A673 (cell line): ENCODE data around the gene XYLT1. TPM values are rescaled to one million over a fixed set of nuclear protein-coding genes. Genes with fewer than 3 reads are reported as not detected.

ENCODE experiments used
- BruUV-seq: library from RNA; stranded (reverse); fragments of 400-500 nt; replicated peaks from 2 replicates; lab custom pipeline; 2021; lab: Mats Ljungman, UMichigan
- CTCF ChIA-PET: fragments of 300-600 bp; sonication (Branson Sonifier 250); formaldehyde crosslinking; loops from one replicate; lab custom pipeline; 2022; ENCODE audit warnings: antibody characterized with exemption; lab: Charles Lee
- POLR2A ChIA-PET: fragments of 300-600 bp; sonication (Branson Sonifier 250); formaldehyde crosslinking; loops from one replicate; lab custom pipeline; 2022; ENCODE audit warnings: antibody characterized with exemption; ENCODE audit not compliant: low non-redundant PET; lab: Charles Lee
- DNase-seq: peaks from one replicate; pipeline ENCODE4 v3.0.0-alpha.2; 2015; ENCODE audit warnings: low spot score
- H3K27ac ChIP-seq: fragments of 200-600 bp; sonication (generic); 2 replicates; pipeline ENCODE4 v1.5.1; 2016; ENCODE audit warnings: mixed run types, low read depth, mild to moderate bottlenecking, mixed read lengths, antibody characterized with exemption, low read length; ENCODE audit not compliant: poor library complexity, severe bottlenecking
- H3K27me3 ChIP-seq: fragments of 200-600 bp; sonication (generic); replicated peaks from 2 replicates; pipeline ENCODE4 v1.6.1; 2017; ENCODE audit warnings: mixed run types, low read depth, mild to moderate bottlenecking, mixed read lengths, antibody characterized with exemption, low read length; ENCODE audit not compliant: insufficient read depth, poor library complexity
- H3K36me3 ChIP-seq: fragments of 200-600 bp; sonication (generic); 2 replicates; pipeline ENCODE4 v1.6.1; 2016; ENCODE audit warnings: mixed run types, mild to moderate bottlenecking, mixed read lengths, antibody characterized with exemption, low read length; ENCODE audit not compliant: insufficient read depth, poor library complexity, severe bottlenecking
- H3K4me1 ChIP-seq: fragments of 200-600 bp; sonication (generic); 2 replicates; pipeline ENCODE4 v1.6.1; 2017; ENCODE audit warnings: mixed run types, mild to moderate bottlenecking, mixed read lengths, antibody characterized with exemption, low read length; ENCODE audit not compliant: insufficient read depth, poor library complexity, severe bottlenecking
- H3K4me3 ChIP-seq: fragments of 200-600 bp; sonication (generic); 2 replicates; pipeline ENCODE4 v1.5.1; 2016; ENCODE audit warnings: low read depth, mixed run types, mild to moderate bottlenecking, mixed read lengths, low read length; ENCODE audit not compliant: poor library complexity, severe bottlenecking
- H3K9me3 ChIP-seq: fragments of 200-600 bp; sonication (generic); 2 replicates; pipeline ENCODE4 v1.6.1; 2016; ENCODE audit warnings: mixed run types, low read depth, mild to moderate bottlenecking, mixed read lengths, antibody characterized with exemption, low read length; ENCODE audit not compliant: poor library complexity, severe bottlenecking
- EZH2 ChIP-seq: fragments of 200-600 bp; sonication (generic); IDR thresholded peaks from 2 replicates; pipeline ENCODE4 v1.6.1; 2017; ENCODE audit warnings: borderline replicate concordance, low read depth, mild to moderate bottlenecking, mixed read lengths, antibody characterized with exemption, low read length; ENCODE audit not compliant: poor library complexity, severe bottlenecking
- intact Hi-C: fragments of 100-400 bp; cut with micrococcal nuclease; formaldehyde crosslinking; loops from one replicate; pipeline ENCODE4 v1.10.0; 2022; ENCODE audit not compliant: unreplicated experiment
- total RNA-seq: library from RNA; stranded (reverse); gene quantifications from 2 replicates; pipeline ENCODE4 v1.2.3, GENCODE V29; 2021
- TF ChIP-seq, protein P1 (sequence below): fragments of 300-800, 200-600 bp; sonication (generic); conservative IDR thresholded peaks from 2 replicates; pipeline ENCODE4 v1.5.1; 2017; ENCODE audit warnings: low read depth, mild to moderate bottlenecking, antibody characterized with exemption, low read length, moderate library complexity, mixed read lengths

The XYLT1 gene
- total RNA-seq, 1 experiment from 2014 or later, result 0.64 TPM

DNA sequence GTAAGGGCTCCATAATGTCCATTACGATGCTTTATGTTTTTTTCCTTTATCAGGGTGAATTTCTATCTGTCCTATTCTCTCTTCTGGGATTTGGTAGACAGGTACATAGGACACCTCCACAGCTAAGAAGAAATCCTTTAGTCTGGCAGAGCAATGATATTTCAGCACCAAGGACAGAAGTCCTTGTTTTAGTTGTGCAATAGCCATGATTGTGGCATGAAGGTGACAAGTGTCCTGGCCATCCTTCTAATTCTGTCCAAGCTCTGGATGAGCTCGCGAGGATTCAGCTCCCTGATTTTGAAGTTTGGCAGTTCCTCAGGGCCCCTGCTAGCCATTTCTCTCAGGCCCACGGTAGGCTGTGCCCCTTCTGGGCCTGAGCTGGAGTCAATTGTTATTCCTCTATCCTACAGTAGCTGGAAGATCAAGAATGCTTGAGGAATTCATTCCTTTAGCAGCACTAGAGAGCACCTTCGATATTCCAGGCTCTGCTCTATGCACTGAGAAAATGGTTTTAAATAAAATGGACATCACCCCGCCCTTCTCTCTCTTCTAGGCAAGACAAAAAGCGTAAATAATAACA lies 320.8 kb downstream of the XYLT1 start:
- Histone ChIP-seq H3K36me3 (no peaks in the 10 kb centered on the region), H3K27me3 (no peaks in the 10 kb centered on the region), H3K9me3 (peaks cover 7% of the 10 kb centered on the region), H3K4me1 (no peaks in the 10 kb centered on the region), H3K27ac (no peak overlapping the region), H3K4me3 (no peak overlapping the region)
- ChIA-PET POLR2A (no interaction called here), CTCF (no interaction called here)
- TF ChIP-seq, protein P1, sequence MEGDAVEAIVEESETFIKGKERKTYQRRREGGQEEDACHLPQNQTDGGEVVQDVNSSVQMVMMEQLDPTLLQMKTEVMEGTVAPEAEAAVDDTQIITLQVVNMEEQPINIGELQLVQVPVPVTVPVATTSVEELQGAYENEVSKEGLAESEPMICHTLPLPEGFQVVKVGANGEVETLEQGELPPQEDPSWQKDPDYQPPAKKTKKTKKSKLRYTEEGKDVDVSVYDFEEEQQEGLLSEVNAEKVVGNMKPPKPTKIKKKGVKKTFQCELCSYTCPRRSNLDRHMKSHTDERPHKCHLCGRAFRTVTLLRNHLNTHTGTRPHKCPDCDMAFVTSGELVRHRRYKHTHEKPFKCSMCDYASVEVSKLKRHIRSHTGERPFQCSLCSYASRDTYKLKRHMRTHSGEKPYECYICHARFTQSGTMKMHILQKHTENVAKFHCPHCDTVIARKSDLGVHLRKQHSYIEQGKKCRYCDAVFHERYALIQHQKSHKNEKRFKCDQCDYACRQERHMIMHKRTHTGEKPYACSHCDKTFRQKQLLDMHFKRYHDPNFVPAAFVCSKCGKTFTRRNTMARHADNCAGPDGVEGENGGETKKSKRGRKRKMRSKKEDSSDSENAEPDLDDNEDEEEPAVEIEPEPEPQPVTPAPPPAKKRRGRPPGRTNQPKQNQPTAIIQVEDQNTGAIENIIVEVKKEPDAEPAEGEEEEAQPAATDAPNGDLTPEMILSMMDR, result no peak
- TF ChIP-seq EZH2, result no peak
- BruUV-seq, result no TSS peak
- no peak for DNase-seq
- intact Hi-C loops, result no loop called here

DNA sequence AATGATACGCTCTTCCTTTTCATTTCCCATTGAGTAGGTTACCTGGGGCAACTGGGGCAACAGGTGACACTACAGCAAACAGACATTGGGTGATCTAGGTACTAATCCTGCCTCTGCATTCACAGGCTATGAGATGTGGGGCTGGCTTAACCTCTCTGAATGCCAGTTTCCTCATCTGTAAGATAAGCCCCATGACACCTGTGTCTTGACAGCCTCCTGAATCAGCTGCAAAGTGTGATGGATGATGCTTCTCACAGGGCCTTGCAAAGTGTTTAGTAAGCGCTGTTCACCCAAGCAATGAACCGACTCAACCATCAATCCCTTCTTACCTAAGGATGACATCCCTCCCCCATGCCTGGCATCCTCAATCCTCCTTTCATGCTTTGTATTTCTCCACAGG lies 322.8 kb downstream of the XYLT1 start:
- H3K36me3 ChIP-seq, result no peaks in the 10 kb centered on the region
- H3K4me3 ChIP-seq, result no peak overlapping the region
- no peak overlapping the region for H3K27ac ChIP-seq
- peaks cover 7% of the 10 kb centered on the region for H3K9me3 ChIP-seq
- intact Hi-C loops, result no loop called here
- TF ChIP-seq, protein P1, result no peak
- no peak for TF ChIP-seq EZH2
- DNase-seq, result no peak
- no TSS peak for BruUV-seq
- no peaks in the 10 kb centered on the region for H3K27me3 ChIP-seq
- CTCF ChIA-PET, result no interaction called here
- POLR2A ChIA-PET, result no interaction called here
- no peaks in the 10 kb centered on the region for H3K4me1 ChIP-seq

DNA sequence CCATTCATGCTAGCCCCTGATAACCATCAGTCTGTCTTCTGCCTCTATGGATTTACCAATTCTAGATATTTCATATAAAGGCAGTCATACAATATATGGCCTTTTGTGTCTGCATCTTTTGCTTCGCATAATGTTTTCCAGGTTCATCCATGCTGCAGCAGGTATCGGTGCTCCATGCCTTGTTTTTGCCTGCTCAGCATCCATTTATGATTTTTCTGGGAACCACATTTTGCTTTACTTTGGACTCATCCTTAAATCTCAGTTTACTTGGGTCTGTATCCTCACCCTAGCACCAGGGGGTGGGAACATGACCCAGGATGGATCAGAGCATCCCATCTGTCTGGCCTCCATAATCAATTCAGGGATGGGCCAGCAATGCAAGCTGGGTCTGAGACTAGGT lies 325.7 kb downstream of the XYLT1 start:
- POLR2A ChIA-PET, result no interaction called here
- no peaks in the 10 kb centered on the region for H3K36me3 ChIP-seq
- H3K9me3 ChIP-seq, result peaks cover 5% of the 10 kb centered on the region
- H3K27ac ChIP-seq, result no peak overlapping the region
- no TSS peak for BruUV-seq
- no peak for TF ChIP-seq EZH2
- TF ChIP-seq, protein P1, result no peak
- no peaks in the 10 kb centered on the region for H3K27me3 ChIP-seq
- no peak overlapping the region for H3K4me3 ChIP-seq
- intact Hi-C loops, result no loop called here
- no peaks in the 10 kb centered on the region for H3K4me1 ChIP-seq
- no peak for DNase-seq
- CTCF ChIA-PET, result no interaction called here
